NT2/D1 (cell line): Measurements from ENCODE around the gene ZNF605.

Experiments used
- SUZ12 ChIP-seq: IDR thresholded peaks from 2 replicates; pipeline ENCODE4 v1.6.1; 2011; ENCODE audit not compliant: insufficient read length, insufficient read depth; ENCODE audit errors: extremely low read depth
- YY1 ChIP-seq: IDR thresholded peaks from 2 replicates; pipeline ENCODE4 v1.6.1; 2011; ENCODE audit not compliant: insufficient read length, insufficient read depth
- ZNF274 ChIP-seq: IDR thresholded peaks from 2 replicates; pipeline ENCODE4 v1.6.1; 2011; ENCODE audit warnings: mild to moderate bottlenecking, low read depth, low read length

DNA sequence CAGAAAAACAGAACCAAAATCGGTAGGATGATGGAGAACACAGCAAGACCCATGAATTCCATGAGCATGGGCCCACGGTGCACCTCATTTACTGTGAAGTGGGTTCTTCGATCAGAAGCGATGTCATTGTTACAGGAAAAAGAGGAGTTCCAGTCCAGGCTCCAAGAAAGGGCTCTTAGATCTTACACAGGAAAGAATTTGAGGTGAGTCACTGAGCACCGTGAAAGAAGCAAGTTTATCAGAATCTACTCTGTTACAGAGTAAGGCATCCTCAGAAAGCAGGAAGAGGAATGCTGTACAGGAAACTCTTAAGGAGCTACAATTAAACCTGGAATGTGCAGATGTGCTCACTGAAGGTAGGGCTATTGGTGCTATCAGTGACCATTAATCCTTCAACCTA, 57.1 kb downstream of the ZNF605 start:
- TF ChIP-seq ZNF274 (no peak), SUZ12 (no peak), YY1 (no peak)
